ENCODE results near the gene SPNS2.

DNA sequence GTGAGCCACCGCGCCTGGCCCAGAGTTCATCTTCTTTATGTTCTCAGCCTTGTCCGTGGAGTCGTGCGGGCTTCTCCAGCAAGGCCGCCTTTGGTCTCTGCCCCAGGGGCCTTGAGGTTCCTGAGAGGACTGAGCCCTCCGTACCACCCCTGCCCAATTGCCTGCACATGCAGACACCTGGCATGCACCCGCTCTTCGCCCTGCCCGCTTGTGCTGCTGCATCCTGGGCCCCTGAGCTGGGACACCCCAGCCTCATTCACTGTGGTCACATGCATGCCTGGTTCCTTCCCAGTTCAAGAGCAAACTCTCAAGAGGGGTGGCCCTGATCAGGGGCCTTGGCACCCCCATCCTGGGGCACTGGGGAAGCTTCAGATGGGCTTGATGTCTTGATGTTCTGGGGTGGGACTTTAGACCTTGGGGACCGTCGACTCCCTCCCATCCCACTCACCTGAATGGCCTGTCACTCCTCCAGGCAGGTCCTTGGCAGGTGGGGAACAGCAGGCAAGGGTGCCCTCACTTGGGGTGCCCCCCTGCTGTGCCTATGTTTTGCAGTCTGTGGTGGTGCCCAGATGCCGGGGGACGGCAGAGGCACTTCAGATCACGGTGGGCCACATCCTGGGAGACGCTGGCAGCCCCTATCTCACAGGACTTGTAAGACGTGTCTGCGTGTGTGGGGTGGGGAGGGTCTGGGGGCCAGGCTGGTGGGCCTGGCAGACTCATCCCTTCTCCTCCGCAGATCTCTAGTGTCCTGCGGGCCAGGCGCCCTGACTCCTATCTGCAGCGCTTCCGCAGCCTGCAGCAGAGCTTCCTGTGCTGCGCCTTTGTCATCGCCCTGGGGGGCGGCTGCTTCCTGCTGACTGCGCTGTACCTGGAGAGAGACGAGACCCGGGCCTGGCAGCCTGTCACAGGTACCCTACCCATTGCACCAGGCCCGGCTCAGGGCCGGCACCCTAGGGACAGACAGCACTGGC, 12.7 kb upstream of the SPNS2 start:
- TF ChIP-seq, protein P1, sequence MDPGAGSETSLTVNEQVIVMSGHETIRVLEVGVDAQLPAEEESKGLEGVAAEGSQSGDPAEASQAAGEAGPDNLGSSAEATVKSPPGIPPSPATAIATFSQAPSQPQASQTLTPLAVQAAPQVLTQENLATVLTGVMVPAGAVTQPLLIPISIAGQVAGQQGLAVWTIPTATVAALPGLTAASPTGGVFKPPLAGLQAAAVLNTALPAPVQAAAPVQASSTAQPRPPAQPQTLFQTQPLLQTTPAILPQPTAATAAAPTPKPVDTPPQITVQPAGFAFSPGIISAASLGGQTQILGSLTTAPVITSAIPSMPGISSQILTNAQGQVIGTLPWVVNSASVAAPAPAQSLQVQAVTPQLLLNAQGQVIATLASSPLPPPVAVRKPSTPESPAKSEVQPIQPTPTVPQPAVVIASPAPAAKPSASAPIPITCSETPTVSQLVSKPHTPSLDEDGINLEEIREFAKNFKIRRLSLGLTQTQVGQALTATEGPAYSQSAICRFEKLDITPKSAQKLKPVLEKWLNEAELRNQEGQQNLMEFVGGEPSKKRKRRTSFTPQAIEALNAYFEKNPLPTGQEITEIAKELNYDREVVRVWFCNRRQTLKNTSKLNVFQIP (CRISPR knock-in tag; IDR thresholded peaks at IDR 0.05; ENCODE audit: borderline replicate concordance, low read depth) = no peak
- no peak for TF ChIP-seq RARB (CRISPR knock-in tag; IDR thresholded peaks at IDR 0.05)
- TF ChIP-seq, protein P2, sequence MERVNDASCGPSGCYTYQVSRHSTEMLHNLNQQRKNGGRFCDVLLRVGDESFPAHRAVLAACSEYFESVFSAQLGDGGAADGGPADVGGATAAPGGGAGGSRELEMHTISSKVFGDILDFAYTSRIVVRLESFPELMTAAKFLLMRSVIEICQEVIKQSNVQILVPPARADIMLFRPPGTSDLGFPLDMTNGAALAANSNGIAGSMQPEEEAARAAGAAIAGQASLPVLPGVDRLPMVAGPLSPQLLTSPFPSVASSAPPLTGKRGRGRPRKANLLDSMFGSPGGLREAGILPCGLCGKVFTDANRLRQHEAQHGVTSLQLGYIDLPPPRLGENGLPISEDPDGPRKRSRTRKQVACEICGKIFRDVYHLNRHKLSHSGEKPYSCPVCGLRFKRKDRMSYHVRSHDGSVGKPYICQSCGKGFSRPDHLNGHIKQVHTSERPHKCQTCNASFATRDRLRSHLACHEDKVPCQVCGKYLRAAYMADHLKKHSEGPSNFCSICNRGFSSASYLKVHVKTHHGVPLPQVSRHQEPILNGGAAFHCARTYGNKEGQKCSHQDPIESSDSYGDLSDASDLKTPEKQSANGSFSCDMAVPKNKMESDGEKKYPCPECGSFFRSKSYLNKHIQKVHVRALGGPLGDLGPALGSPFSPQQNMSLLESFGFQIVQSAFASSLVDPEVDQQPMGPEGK (CRISPR knock-in tag; IDR thresholded peaks at IDR 0.05; ENCODE audit: borderline replicate concordance) = no peak
- TF ChIP-seq ZFP3 (CRISPR knock-in tag; IDR thresholded peaks at IDR 0.05) = no peak
- TF ChIP-seq CSDC2 (CRISPR knock-in tag; IDR thresholded peaks at IDR 0.05) = no peak
- TF ChIP-seq, protein P3, sequence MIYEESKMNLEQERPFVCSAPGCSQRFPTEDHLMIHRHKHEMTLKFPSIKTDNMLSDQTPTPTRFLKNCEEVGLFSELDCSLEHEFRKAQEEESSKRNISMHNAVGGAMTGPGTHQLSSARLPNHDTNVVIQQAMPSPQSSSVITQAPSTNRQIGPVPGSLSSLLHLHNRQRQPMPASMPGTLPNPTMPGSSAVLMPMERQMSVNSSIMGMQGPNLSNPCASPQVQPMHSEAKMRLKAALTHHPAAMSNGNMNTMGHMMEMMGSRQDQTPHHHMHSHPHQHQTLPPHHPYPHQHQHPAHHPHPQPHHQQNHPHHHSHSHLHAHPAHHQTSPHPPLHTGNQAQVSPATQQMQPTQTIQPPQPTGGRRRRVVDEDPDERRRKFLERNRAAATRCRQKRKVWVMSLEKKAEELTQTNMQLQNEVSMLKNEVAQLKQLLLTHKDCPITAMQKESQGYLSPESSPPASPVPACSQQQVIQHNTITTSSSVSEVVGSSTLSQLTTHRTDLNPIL (CRISPR knock-in tag; IDR thresholded peaks at IDR 0.05; ENCODE audit: low read depth) = no peak
- TF ChIP-seq ISL1 (CRISPR knock-in tag; IDR thresholded peaks at IDR 0.05) = no peak
- TF ChIP-seq ESRRG (CRISPR knock-in tag; IDR thresholded peaks at IDR 0.05) = no peak
- TF ChIP-seq ZFP30 (CRISPR knock-in tag; IDR thresholded peaks at IDR 0.05) = no peak
- no peak for TF ChIP-seq OSR1 (CRISPR knock-in tag; IDR thresholded peaks at IDR 0.05)
- no peak for TF ChIP-seq ZNF70 (CRISPR knock-in tag; IDR thresholded peaks at IDR 0.05)
- TF ChIP-seq, protein P4, sequence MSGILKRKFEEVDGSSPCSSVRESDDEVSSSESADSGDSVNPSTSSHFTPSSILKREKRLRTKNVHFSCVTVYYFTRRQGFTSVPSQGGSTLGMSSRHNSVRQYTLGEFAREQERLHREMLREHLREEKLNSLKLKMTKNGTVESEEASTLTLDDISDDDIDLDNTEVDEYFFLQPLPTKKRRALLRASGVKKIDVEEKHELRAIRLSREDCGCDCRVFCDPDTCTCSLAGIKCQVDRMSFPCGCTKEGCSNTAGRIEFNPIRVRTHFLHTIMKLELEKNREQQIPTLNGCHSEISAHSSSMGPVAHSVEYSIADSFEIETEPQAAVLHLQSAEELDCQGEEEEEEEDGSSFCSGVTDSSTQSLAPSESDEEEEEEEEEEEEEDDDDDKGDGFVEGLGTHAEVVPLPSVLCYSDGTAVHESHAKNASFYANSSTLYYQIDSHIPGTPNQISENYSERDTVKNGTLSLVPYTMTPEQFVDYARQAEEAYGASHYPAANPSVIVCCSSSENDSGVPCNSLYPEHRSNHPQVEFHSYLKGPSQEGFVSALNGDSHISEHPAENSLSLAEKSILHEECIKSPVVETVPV (CRISPR knock-in tag; IDR thresholded peaks at IDR 0.05) = no peak
